ENCODE results near the gene VPS52.

DNA sequence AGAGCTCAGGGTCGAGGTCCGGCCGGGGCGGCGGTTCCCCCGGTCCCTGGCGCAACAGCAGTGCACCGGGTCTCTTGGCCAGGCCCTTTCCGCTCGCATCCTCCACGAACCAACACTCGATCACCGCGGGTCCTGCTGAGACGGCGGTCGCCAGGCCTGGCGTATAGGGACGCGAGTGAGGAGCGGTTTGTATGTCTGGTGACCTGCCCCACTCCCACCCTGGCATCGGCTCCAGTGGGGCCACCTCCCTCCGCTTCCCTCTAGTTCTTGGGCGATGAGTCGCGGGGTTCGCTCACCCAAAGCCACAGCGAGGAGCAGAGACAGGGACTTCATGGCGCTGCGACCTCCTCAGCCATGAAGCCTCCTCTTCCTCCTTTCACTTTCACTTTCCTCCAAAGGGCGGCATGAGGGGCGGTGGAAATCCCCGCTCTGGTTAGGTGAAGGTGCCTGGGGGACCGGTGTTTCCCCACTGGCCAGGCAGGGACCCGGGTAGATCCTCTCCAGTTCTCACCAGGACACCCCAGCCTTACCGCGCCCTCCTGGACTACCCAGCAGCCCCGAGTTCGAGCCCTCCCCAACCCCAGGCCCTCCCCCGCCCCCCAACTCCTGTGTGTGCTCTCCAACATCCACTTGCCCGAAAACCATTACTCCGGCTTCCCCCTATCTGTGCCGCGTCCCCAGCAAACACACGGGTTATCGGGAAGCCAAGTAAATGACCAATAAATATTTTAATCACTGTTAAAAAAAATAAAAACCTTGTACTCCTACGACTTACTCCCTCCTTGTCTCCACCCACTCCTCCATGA lies 42.2 kb upstream of the VPS52 start, which contains the start of gene TAPBP:
- TF ChIP-seq, protein P1, sequence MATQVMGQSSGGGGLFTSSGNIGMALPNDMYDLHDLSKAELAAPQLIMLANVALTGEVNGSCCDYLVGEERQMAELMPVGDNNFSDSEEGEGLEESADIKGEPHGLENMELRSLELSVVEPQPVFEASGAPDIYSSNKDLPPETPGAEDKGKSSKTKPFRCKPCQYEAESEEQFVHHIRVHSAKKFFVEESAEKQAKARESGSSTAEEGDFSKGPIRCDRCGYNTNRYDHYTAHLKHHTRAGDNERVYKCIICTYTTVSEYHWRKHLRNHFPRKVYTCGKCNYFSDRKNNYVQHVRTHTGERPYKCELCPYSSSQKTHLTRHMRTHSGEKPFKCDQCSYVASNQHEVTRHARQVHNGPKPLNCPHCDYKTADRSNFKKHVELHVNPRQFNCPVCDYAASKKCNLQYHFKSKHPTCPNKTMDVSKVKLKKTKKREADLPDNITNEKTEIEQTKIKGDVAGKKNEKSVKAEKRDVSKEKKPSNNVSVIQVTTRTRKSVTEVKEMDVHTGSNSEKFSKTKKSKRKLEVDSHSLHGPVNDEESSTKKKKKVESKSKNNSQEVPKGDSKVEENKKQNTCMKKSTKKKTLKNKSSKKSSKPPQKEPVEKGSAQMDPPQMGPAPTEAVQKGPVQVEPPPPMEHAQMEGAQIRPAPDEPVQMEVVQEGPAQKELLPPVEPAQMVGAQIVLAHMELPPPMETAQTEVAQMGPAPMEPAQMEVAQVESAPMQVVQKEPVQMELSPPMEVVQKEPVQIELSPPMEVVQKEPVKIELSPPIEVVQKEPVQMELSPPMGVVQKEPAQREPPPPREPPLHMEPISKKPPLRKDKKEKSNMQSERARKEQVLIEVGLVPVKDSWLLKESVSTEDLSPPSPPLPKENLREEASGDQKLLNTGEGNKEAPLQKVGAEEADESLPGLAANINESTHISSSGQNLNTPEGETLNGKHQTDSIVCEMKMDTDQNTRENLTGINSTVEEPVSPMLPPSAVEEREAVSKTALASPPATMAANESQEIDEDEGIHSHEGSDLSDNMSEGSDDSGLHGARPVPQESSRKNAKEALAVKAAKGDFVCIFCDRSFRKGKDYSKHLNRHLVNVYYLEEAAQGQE (IDR thresholded peaks at IDR 0.05; ENCODE audit: low read depth), result no peak
- no peak for TF ChIP-seq CEBPB (IDR thresholded peaks at IDR 0.05)
- TF ChIP-seq EP300 (IDR thresholded peaks at IDR 0.05; ENCODE audit: borderline replicate concordance), result no peak
- no peak for TF ChIP-seq YY1 (IDR thresholded peaks at IDR 0.05; ENCODE audit: low read depth)
- TF ChIP-seq, protein P2, sequence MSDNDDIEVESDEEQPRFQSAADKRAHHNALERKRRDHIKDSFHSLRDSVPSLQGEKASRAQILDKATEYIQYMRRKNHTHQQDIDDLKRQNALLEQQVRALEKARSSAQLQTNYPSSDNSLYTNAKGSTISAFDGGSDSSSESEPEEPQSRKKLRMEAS (IDR thresholded peaks at IDR 0.05), result no peak

Data from Ishikawa (cell line).